GM19023 (cell line): ENCODE data around the gene WDR1.

Experiments used
- ATAC-seq: cut with Tn5 transposase; IDR thresholded peaks from one replicate; pipeline ENCODE4 v1.9.1; 2021; ENCODE audit warnings: mild to moderate bottlenecking, moderate library complexity; ENCODE audit not compliant: unreplicated experiment

WDR1 gene

DNA sequence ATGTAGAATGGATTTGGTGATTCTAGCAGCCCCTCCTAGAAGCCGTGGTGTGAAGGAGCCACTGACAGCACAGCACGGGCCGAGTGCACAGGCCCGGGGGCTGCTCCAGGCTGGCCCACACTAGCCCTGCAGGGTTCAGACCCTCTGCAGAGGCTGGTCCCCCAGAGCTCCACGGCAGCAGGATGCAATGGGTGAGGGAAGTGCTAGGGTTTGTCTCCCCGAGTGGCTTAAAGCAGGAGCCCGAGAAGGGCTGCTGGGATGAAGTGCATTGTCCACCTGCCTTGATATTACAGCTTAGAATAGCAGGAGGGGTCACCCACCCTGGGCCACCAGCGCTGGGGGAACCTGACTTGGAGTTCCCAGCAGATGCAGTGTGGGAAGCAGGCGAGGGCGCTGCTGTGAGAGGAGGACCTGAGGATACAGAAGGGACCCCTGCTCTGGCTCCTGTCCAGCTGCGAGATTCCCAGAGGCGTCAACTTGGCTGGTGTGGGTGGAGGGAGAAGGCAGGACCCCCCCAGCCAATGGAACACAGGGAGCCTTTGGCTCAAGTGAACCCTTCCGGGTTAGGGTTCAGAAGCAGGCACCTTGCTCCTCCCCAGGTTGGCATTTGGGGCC is 30.0 kb downstream of the WDR1 start:
- ATAC-seq, result no peak

- ATAC-seq, result no peak
Measured at GRCh38 chr4:10085828-10086505, 30.6 kb downstream of the WDR1 start.

GRCh38 chr4:10085386-10085785 is 31.2 kb downstream of the WDR1 start:
- no peak for ATAC-seq

DNA sequence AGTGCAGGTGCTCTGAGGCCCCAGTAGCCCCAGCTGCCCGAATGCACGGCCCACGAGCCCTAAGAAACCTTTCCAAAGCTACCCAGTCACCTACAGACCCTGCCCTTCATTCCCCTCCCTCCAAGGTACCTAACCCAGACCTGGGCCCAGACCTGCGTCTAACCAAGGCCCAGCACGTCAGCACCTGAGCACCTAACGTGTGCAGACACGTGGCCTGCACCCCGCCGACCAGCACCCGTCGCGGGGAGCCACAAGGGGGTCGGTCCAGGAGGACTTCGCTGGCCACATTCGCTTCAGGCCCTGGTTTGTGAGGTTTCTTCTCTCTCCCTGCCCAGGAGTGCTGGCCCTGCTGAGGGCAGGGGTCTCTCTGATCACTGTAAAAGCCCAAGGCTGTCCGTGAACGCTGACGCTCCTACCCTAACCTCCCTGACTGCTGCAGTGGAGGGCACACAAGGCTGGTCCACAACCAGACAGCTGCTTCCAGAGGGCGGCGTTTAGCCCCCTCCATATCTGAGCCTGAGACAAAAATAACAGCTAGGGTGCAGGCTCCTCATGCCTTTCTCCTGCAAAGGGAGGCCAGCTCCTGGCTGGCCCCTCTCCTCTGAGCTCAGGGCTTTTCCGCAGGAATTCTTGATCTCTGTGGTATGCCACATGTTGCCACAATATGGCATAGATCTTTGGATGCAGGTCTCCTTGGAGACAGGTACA is 31.8 kb downstream of the WDR1 start:
- no peak for ATAC-seq

- no peak for ATAC-seq
Measured at GRCh38 chr4:10083861-10084641, 32.5 kb downstream of the WDR1 start.

- ATAC-seq, result no peak
Measured at GRCh38 chr4:10083331-10083771, 33.2 kb downstream of the WDR1 start.

- ATAC-seq, result no peak
Measured at GRCh38 chr4:10082459-10083272, 33.9 kb downstream of the WDR1 start.

DNA sequence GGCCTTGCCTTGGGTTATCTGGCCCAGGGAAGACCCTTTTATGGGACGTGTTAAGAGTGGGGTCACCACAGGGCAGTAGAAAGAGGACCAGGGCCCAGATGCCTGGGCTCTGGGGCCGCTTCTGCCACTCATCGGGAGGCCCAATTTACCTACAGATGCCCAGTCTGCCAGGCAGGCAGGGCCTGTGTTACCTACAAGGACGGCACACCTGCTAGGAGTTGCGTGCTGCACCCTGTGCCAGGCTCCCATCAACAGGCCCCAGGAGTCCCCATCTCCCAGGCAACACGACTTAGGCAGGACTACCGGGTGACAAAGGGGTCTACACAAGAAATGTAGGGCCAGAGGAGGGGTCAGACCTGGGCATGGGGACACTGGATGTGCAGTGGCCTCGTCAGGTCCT is 34.6 kb downstream of the WDR1 start:
- ATAC-seq, result no peak

GRCh38 chr4:10081218-10081606 is 35.4 kb downstream of the WDR1 start:
- no peak for ATAC-seq

GRCh38 chr4:10080589-10081217 is 35.9 kb downstream of the WDR1 start:
- ATAC-seq, result no peak

- no peak for ATAC-seq
Measured at GRCh38 chr4:10079912-10080588, 36.5 kb downstream of the WDR1 start.

DNA sequence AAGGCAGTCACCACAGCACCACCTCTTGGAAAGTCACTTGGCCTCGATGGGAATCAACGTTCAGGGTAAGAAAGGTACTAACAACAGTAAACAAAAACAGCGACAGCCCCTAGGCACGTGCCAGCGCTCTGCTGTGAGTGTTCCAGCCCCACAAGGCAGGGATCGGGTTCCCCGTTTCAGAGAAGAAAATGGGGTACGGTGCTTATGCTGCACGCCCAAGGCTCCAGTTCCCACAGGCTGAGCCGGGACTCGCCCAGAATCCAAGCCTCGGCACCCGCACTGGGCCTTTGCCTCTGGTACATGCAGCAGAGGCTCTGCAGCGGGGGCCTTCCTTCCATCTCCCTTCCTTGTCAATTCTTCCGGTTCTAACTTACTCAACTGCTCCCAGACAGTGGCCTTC is 37.3 kb downstream of the WDR1 start:
- ATAC-seq, result no peak

GRCh38 chr4:10078481-10079233 is 37.9 kb downstream of the WDR1 start:
- no peak for ATAC-seq

GRCh38 chr4:10077483-10078335 is 38.9 kb downstream of the WDR1 start:
- ATAC-seq, result no peak

GRCh38 chr4:10077076-10077475 is 39.5 kb downstream of the WDR1 start:
- no peak for ATAC-seq

DNA sequence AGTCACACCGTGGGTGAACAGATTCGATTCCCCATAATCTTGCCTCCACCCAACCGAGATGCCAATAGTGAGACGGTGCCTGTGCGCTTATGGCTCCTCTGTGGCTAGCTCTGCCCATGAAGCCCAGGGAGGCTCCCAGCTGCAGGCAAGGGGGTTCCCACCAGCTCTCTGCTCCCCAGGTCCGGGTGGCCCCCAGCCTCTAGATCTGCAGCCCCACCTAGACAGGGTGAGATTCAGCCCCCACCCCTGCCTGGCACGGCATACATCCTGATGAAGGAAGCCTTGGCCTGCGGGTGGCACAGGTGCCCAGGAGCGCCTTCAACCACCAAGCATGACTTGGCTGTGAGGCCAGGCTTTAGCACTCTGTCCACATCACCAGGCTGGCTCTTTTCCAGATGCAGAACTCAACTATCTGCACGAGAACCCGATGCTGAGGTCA is 40.6 kb downstream of the WDR1 start:
- ATAC-seq, result no peak

DNA sequence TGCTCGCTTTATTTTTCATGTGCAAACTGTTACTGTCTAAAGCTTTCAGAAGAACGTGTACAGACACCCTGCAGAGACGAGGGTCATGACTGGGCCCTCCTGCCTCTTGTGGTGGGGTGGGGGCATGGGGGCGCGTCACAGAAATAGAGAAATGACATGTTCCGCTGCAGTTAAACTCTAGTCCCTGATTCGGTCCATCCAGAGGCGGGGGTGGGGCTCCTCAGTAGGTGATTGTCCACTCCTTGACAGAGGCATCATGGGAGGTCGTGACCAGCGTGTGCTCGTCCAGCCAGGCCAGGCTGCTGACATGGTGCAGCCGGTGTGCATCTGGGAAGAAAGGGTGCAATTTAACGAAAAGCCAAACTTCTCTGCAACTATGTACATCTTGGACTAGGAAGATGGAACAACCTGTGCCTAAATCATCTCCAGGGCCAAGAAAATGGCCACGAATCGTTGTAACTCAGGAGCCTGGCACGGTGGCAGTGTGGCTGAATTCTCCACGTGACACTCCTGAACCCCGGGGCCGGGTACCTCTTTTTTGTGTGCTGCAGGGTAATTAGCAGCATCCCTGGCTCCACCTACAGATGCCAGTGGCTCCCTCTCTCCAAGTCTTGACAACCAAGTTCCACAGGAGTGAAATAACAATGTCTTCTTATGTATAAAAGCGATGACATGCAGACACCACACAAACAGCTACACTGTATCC is 41.3 kb downstream of the WDR1 start:
- ATAC-seq, result no peak
